HEK293 (cell line): ENCODE results near the gene GPR3.

Source experiments
- EGR2 ChIP-seq: fragments of 450-650 bp; formaldehyde crosslinking; IDR thresholded peaks from 2 replicates; pipeline ENCODE4 v1.5.1; 2016; ENCODE audit warnings: low read depth, missing biosample characterization, missing genetic modification characterization
- GLI2 ChIP-seq: fragments of 450-650 bp; formaldehyde crosslinking; IDR thresholded peaks from 2 replicates; pipeline ENCODE4; 2017; ENCODE audit warnings: missing biosample characterization, missing genetic modification characterization, low read depth, borderline replicate concordance
- GLIS2 ChIP-seq: fragments of 450-650 bp; formaldehyde crosslinking; IDR thresholded peaks from 2 replicates; pipeline ENCODE4 v1.5.1; 2016; ENCODE audit warnings: missing biosample characterization, missing genetic modification characterization
- KLF10 ChIP-seq: fragments of 450-650 bp; IDR thresholded peaks from 2 replicates; pipeline ENCODE4 v1.5.1; 2018; ENCODE audit warnings: missing biosample characterization, mild to moderate bottlenecking, missing genetic modification characterization
- KLF17 ChIP-seq: fragments of 450-650 bp; formaldehyde crosslinking; IDR thresholded peaks from 2 replicates; pipeline ENCODE4 v1.5.1; 2016; ENCODE audit warnings: missing biosample characterization, missing genetic modification characterization
- KLF9 ChIP-seq: fragments of 450-650 bp; formaldehyde crosslinking; IDR thresholded peaks from 2 replicates; pipeline ENCODE4 v1.5.1; 2016; ENCODE audit warnings: missing biosample characterization, missing genetic modification characterization, low read depth
- OSR2 ChIP-seq: fragments of 450-650 bp; formaldehyde crosslinking; IDR thresholded peaks from 2 replicates; pipeline ENCODE4 v1.5.1; 2016; ENCODE audit warnings: missing biosample characterization, missing genetic modification characterization
- SCRT1 ChIP-seq: fragments of 450-650 bp; formaldehyde crosslinking; IDR thresholded peaks from 2 replicates; pipeline ENCODE4 v1.5.1; 2016; ENCODE audit warnings: missing biosample characterization, missing genetic modification characterization, borderline replicate concordance
- SP2 ChIP-seq: fragments of 450-650 bp; formaldehyde crosslinking; IDR thresholded peaks from 2 replicates; pipeline ENCODE4 v1.5.1; 2016; ENCODE audit warnings: missing biosample characterization, missing genetic modification characterization
- SP3 ChIP-seq: fragments of 450-650 bp; formaldehyde crosslinking; IDR thresholded peaks from 2 replicates; pipeline ENCODE4 v1.5.1; 2016; ENCODE audit warnings: missing biosample characterization, missing genetic modification characterization
- ZBTB11 ChIP-seq: fragments of 450-650 bp; formaldehyde crosslinking; conservative IDR thresholded peaks from 2 replicates; pipeline ENCODE4 v1.5.1; 2016; ENCODE audit warnings: low read depth, missing biosample characterization, missing genetic modification characterization
- ZBTB20 ChIP-seq: fragments of 450-650 bp; formaldehyde crosslinking; IDR thresholded peaks from 2 replicates; pipeline ENCODE4 v1.5.1; 2016; ENCODE audit warnings: missing biosample characterization, missing genetic modification characterization
- ZFHX2 ChIP-seq: fragments of 450-650 bp; formaldehyde crosslinking; conservative IDR thresholded peaks from 2 replicates; pipeline ENCODE4 v1.5.1; 2016; ENCODE audit warnings: missing biosample characterization, missing genetic modification characterization
- ZNF155 ChIP-seq: fragments of 450-650 bp; formaldehyde crosslinking; IDR thresholded peaks from 2 replicates; pipeline ENCODE4 v1.5.1; 2016; ENCODE audit warnings: missing biosample characterization, missing genetic modification characterization
- ZNF175 ChIP-seq: fragments of 450-650 bp; formaldehyde crosslinking; IDR thresholded peaks from 2 replicates; pipeline ENCODE4 v1.5.1; 2016; ENCODE audit warnings: missing biosample characterization, missing genetic modification characterization
- ZNF223 ChIP-seq: fragments of 450-650 bp; formaldehyde crosslinking; IDR thresholded peaks from 2 replicates; pipeline ENCODE4 v1.5.1; 2016; ENCODE audit warnings: missing biosample characterization, missing genetic modification characterization
- ZNF24 ChIP-seq: fragments of 450-650 bp; formaldehyde crosslinking; IDR thresholded peaks from 2 replicates; pipeline ENCODE4 v1.5.1; 2016; ENCODE audit warnings: missing biosample characterization, missing genetic modification characterization
- ZNF266 ChIP-seq: fragments of 450-650 bp; formaldehyde crosslinking; IDR thresholded peaks from 2 replicates; pipeline ENCODE4 v1.5.1; 2016; ENCODE audit warnings: missing biosample characterization, missing genetic modification characterization, low read depth
- ZNF280C ChIP-seq: fragments of 450-650 bp; formaldehyde crosslinking; IDR thresholded peaks from 2 replicates; pipeline ENCODE4 v1.5.1; 2016; ENCODE audit warnings: missing biosample characterization, missing genetic modification characterization
- ZNF280D ChIP-seq: fragments of 450-650 bp; formaldehyde crosslinking; IDR thresholded peaks from 2 replicates; pipeline ENCODE4 v1.5.1; 2016; ENCODE audit warnings: missing biosample characterization, missing genetic modification characterization
- ZNF768 ChIP-seq: fragments of 450-650 bp; formaldehyde crosslinking; IDR thresholded peaks from 2 replicates; pipeline ENCODE4 v1.5.1; 2018; ENCODE audit warnings: missing biosample characterization, mild to moderate bottlenecking, missing genetic modification characterization
- ZNF830 ChIP-seq: fragments of 450-650 bp; IDR thresholded peaks from 2 replicates; pipeline ENCODE4 v1.5.0; 2018; ENCODE audit warnings: missing biosample characterization, missing genetic modification characterization, low read depth, mild to moderate bottlenecking, moderate library complexity
- ZNF837 ChIP-seq: fragments of 450-650 bp; formaldehyde crosslinking; IDR thresholded peaks from 2 replicates; pipeline ENCODE4 v1.5.1; 2016; ENCODE audit warnings: missing biosample characterization, missing genetic modification characterization
- ZSCAN18 ChIP-seq: fragments of 450-650 bp; formaldehyde crosslinking; IDR thresholded peaks from 2 replicates; pipeline ENCODE4 v1.5.1; 2016; ENCODE audit warnings: missing biosample characterization, missing genetic modification characterization
- ZSCAN4 ChIP-seq: fragments of 450-650 bp; formaldehyde crosslinking; IDR thresholded peaks from 2 replicates; pipeline ENCODE4 v1.5.1; 2017; ENCODE audit warnings: missing biosample characterization, missing genetic modification characterization

GPR3 gene

GRCh38 chr1:27342778-27343638 lies 49.4 kb upstream of the GPR3 start (continued):
- no peak for TF ChIP-seq ZNF24 (tag by site-specific recombination)
- TF ChIP-seq ZNF266 (tag by site-specific recombination) = no peak
- TF ChIP-seq ZNF768 (tag by site-specific recombination) = no peak
- peak; percentile 60 for TF ChIP-seq SP2
- no peak for TF ChIP-seq ZNF175 (tag by site-specific recombination)
- TF ChIP-seq ZNF830 (tag by site-specific recombination) = no peak
- peak; percentile 99 for TF ChIP-seq EGR2
- no peak for TF ChIP-seq KLF9
- peak; percentile 68 for TF ChIP-seq OSR2 (tag by site-specific recombination)
- peak; percentile 65 for TF ChIP-seq KLF17
- TF ChIP-seq ZNF155 = no peak
- TF ChIP-seq SCRT1 (tag by site-specific recombination) = no peak
- peak; percentile 94 for TF ChIP-seq ZNF223 (tag by site-specific recombination)
- no peak for TF ChIP-seq GLI2
- TF ChIP-seq ZFHX2 = peak; percentile 100
- no peak for TF ChIP-seq KLF10
- no peak for TF ChIP-seq ZNF280C (tag by site-specific recombination)
- no peak for TF ChIP-seq ZBTB11
- no peak for TF ChIP-seq ZSCAN18 (tag by site-specific recombination)
- peak; percentile 53 for TF ChIP-seq ZBTB20 (tag by site-specific recombination)
- no peak for TF ChIP-seq ZNF280D (tag by site-specific recombination)
- TF ChIP-seq GLIS2 (tag by site-specific recombination) = peak; percentile 47
- TF ChIP-seq ZNF837 = no peak
- peak; percentile 82 for TF ChIP-seq ZSCAN4
- peak; percentile 55 for TF ChIP-seq SP3 (tag by site-specific recombination)
